ENCODE measurements around the gene RNU1-1.
"Not testable (repeated sequence)": the region's sequence is repeated elsewhere in the genome, so short reads cannot be mapped to it uniquely, and the experiment has no call there.

- not testable (repeated sequence) for TF ChIP-seq CTCF (IDR thresholded peaks at IDR 0.05); ZFX (IDR thresholded peaks at IDR 0.05; ENCODE audit: borderline replicate concordance)
These were observed 30.9 kb downstream of the RNU1-1 start for GRCh38 chr1:16483146-16483545.

All from 22Rv1 (cell line).